Astrocyte (in vitro differentiated cells and primary cell): ENCODE data around the gene TERB2. TPM values are rescaled to one million over a fixed set of nuclear protein-coding genes. Genes with fewer than 3 reads are reported as not detected.

Source experiments
- DNase-seq: peaks from one replicate; pipeline ENCODE4 v3.0.0-alpha.2; 2010; ENCODE audit warnings: low read depth
- FAIRE-seq: peaks from 2 replicates; lab custom pipeline; 2011; peaks lifted over from hg19 to GRCh38; lab: Jason Lieb, UNC
- H2AFZ ChIP-seq: 2 replicates; pipeline ENCODE4 v1.6.0; 2012; ENCODE audit warnings: low read depth, low read length, inconsistent platforms
- H3K27ac ChIP-seq: 2 replicates; pipeline ENCODE4 v1.5.1; 2011; ENCODE audit warnings: low read depth, low read length, inconsistent platforms
- H3K27me3 ChIP-seq: 2 replicates; pipeline ENCODE4 v1.6.0; 2011; ENCODE audit warnings: low read length, inconsistent platforms; ENCODE audit not compliant: insufficient read depth
- H3K36me3 ChIP-seq: 2 replicates; pipeline ENCODE4 v1.5.1; 2011; ENCODE audit warnings: low read length, inconsistent platforms; ENCODE audit not compliant: insufficient read depth
- H3K4me1 ChIP-seq: 2 replicates; pipeline ENCODE4 v1.5.1; 2011; ENCODE audit warnings: low read length, inconsistent platforms; ENCODE audit not compliant: insufficient read depth
- H3K4me2 ChIP-seq: 2 replicates; pipeline ENCODE4 v1.6.0; 2012; ENCODE audit warnings: low read length, inconsistent platforms
- H3K4me3 ChIP-seq: 2 replicates; pipeline ENCODE4 v1.5.1; 2011; ENCODE audit warnings: low read depth, mild to moderate bottlenecking, low read length, inconsistent platforms; ENCODE audit not compliant: insufficient read depth
- H3K79me2 ChIP-seq: 2 replicates; pipeline ENCODE4 v1.6.0; 2012; ENCODE audit warnings: mild to moderate bottlenecking, low read length, inconsistent platforms; ENCODE audit not compliant: insufficient read depth
- H3K9ac ChIP-seq: 2 replicates; pipeline ENCODE4 v1.6.0; 2012; ENCODE audit warnings: mild to moderate bottlenecking, low read length, inconsistent platforms
- H3K9me3 ChIP-seq: 2 replicates; pipeline ENCODE4 v1.5.1; 2012; ENCODE audit warnings: low read depth, mild to moderate bottlenecking, low read length, inconsistent platforms; ENCODE audit not compliant: insufficient read depth
- H4K20me1 ChIP-seq: 2 replicates; pipeline ENCODE4 v1.6.0; 2012; ENCODE audit warnings: low read length, inconsistent platforms; ENCODE audit not compliant: insufficient read depth
- H3K27ac Mint-ChIP-seq: one replicate; pipeline ENCODE4 v1.8.0; 2021; ENCODE audit warnings: mild to moderate bottlenecking, mixed read lengths; ENCODE audit not compliant: unreplicated experiment
- H3K27me3 Mint-ChIP-seq: one replicate; pipeline ENCODE4 v1.8.0; 2021; ENCODE audit warnings: low read depth, mixed read lengths; ENCODE audit not compliant: unreplicated experiment
- H3K36me3 Mint-ChIP-seq: one replicate; pipeline ENCODE4 v1.8.0; 2021; ENCODE audit warnings: low read depth, mixed read lengths; ENCODE audit not compliant: unreplicated experiment
- H3K4me1 Mint-ChIP-seq: one replicate; pipeline ENCODE4 v1.8.0; 2021; ENCODE audit warnings: low read depth, mixed read lengths; ENCODE audit not compliant: unreplicated experiment
- H3K4me3 Mint-ChIP-seq: one replicate; pipeline ENCODE4 v1.8.0; 2021; ENCODE audit warnings: mild to moderate bottlenecking, moderate library complexity, mixed read lengths; ENCODE audit not compliant: unreplicated experiment
- H3K9me3 Mint-ChIP-seq: one replicate; pipeline ENCODE4 v1.8.0; 2021; ENCODE audit warnings: mild to moderate bottlenecking, mixed read lengths; ENCODE audit not compliant: unreplicated experiment
- CTCF ChIP-seq: IDR thresholded peaks from 2 replicates; pipeline ENCODE4 v1.5.1; 2011; ENCODE audit warnings: low read depth, mild to moderate bottlenecking, inconsistent platforms, low read length, moderate library complexity; ENCODE audit not compliant: insufficient read depth
- EZH2 ChIP-seq: IDR thresholded peaks from 2 replicates; pipeline ENCODE4 v1.6.1; 2012; ENCODE audit warnings: mild to moderate bottlenecking, low read length, inconsistent platforms; ENCODE audit not compliant: insufficient read depth
- total RNA-seq: library from RNA; stranded (reverse); gene quantifications from 2 replicates; pipeline ENCODE4 v1.2.1, GENCODE V29; 2021

The TERB2 gene
- total RNA-seq, 1 donor from 2014 or later, result not detected

- DNase-seq (no peak), FAIRE-seq (no peak)
- Histone ChIP-seq H3K27ac (no peak overlapping the region), H4K20me1 (no peaks in the 10 kb centered on the region), H3K4me1 (peaks cover 10% of the 10 kb centered on the region), H2AFZ (no peak overlapping the region), H3K4me2 (no peak overlapping the region), H3K9me3 (no peaks in the 10 kb centered on the region), H3K79me2 (no peaks in the 10 kb centered on the region), H3K9ac (no peak overlapping the region), H3K27me3 (no peaks in the 10 kb centered on the region), H3K36me3 (no peaks in the 10 kb centered on the region), H3K4me3 (no peak overlapping the region)
- Mint-ChIP-seq H3K27ac (no peak overlapping the region), H3K27me3 (peaks cover 27% of the 10 kb centered on the region), H3K9me3 (peaks cover 10% of the 10 kb centered on the region), H3K36me3 (peaks cover 3% of the 10 kb centered on the region), H3K4me1 (peaks cover 3% of the 10 kb centered on the region), H3K4me3 (peak overlapping the region; percentile 64)
- TF ChIP-seq CTCF (no peak), EZH2 (no peak)
These were observed 64.9 kb downstream of the TERB2 start for GRCh38 chr15:45021348-45021747.

DNA sequence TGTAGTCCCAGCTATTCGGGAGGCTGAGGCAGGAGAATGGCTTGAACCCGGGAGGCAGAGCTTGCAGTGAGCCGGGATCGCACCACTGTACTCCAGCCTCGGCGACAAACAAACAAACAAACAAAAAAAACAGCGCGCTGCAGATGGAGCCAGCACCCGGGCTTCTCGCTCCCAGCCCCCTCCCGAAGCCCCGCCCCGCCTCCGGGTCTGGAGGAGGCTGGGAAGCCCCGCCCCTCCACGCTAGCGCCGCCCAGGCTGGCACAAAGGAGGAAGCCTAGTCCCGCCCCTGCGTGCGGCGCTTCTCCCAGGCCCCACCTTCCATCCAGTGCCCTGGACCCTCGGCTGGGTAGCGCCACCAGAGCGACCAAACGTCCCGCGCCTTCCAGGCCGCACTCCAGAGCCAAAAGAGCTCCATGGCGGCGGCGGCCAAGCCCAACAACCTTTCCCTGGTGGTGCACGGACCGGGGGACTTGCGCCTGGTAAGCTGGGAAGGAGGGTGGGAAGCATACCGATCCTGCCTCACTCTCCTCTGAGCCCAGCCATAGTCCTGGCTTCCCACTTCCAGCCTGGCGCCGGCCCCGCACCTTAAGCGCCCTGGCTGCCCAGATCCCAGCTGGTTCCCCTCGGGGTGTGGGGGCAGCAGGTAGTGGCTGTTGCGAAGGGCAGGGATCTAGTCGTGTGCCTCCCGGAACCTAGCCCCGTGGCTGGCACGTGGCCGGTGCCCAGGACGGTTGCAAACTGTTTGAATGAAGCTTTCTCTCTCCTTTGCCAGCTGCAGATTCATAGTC, 66.6 kb downstream of the TERB2 start, which contains the start of gene SORD:
SORD (plus strand) TSS at position 325 of the 788 bp plus-strand sequence; CDS start at position 414, 89 bp downstream.
- Mint-ChIP-seq H3K9me3 (peaks cover 2% of the 10 kb centered on the region), H3K4me1 (peaks cover 3% of the 10 kb centered on the region), H3K27me3 (peaks cover 19% of the 10 kb centered on the region), H3K4me3 (peak within 1 kb of the TSS; percentile 89), H3K36me3 (peaks cover 3% of the 10 kb centered on the region), H3K27ac (peak within 1 kb of the TSS; percentile 34)
- Histone ChIP-seq H4K20me1 (no peaks in the 10 kb centered on the region), H3K4me2 (peak within 1 kb of the TSS; percentile 96), H3K9ac (peak within 1 kb of the TSS; percentile 86), H3K4me1 (peaks cover 10% of the 10 kb centered on the region), H3K27ac (peak within 1 kb of the TSS; percentile 46), H3K36me3 (no peaks in the 10 kb centered on the region), H3K79me2 (no peaks in the 10 kb centered on the region), H3K4me3 (peak within 1 kb of the TSS; percentile 79), H3K9me3 (no peaks in the 10 kb centered on the region), H2AFZ (peak within 1 kb of the TSS; percentile 100), H3K27me3 (no peaks in the 10 kb centered on the region)
- DNase-seq, result peak; percentile 60
- FAIRE-seq, result no peak
- TF ChIP-seq CTCF, result no peak
- no peak for TF ChIP-seq EZH2
